DOHH2 (cell line): ENCODE data around the gene PTH2.

ENCODE experiments used
- CTCF ChIP-seq: fragments of 200-600 bp; sonication (generic); IDR thresholded peaks from one replicate; pipeline ENCODE4 v1.5.1; 2014; ENCODE audit warnings: antibody characterized with exemption, mild to moderate bottlenecking, low read depth, low read length; ENCODE audit not compliant: poor library complexity, severe bottlenecking
- EZH2phosphoT487 ChIP-seq: fragments of 200-600 bp; sonication (generic); IDR thresholded peaks from 2 replicates; pipeline ENCODE4 v1.6.1; 2017; ENCODE audit warnings: borderline replicate concordance, mild to moderate bottlenecking, antibody characterized with exemption, low read length, moderate library complexity, mixed read lengths

GRCh38 chr19:49421039-49421877 is 2.0 kb downstream of the PTH2 start:
- TF ChIP-seq CTCF (no peak), EZH2phosphoT487 (no peak; the same call in 1 of the 2 replicates)
